ENCODE measurements around the gene UROC1.

GRCh38 chr3:126464997-126465396 lies 52.6 kb downstream of the UROC1 start:
- TF ChIP-seq MAFK (IDR thresholded peaks at IDR 0.05; ENCODE audit: low read depth, low read length) (no peak), CTCF (conservative IDR thresholded peaks at IDR 0.05; ENCODE audit: low read depth, low read length) (no peak), MXI1 (IDR thresholded peaks at IDR 0.05; ENCODE audit: borderline replicate concordance, low read depth, low read length) (no peak), BHLHE40 (IDR thresholded peaks at IDR 0.05; ENCODE audit: low read depth, low read length) (no peak), CHD1 (IDR thresholded peaks at IDR 0.05; ENCODE audit: low read depth, low read length) (no peak), CEBPB (IDR thresholded peaks at IDR 0.05; ENCODE audit: low read depth, low read length) (no peak), POLR2A (IDR thresholded peaks at IDR 0.05; ENCODE audit: low read depth, low read length) (no peak), FOS (IDR thresholded peaks at IDR 0.05; ENCODE audit: low read depth, low read length) (no peak)
- TF ChIP-seq, protein P1, sequence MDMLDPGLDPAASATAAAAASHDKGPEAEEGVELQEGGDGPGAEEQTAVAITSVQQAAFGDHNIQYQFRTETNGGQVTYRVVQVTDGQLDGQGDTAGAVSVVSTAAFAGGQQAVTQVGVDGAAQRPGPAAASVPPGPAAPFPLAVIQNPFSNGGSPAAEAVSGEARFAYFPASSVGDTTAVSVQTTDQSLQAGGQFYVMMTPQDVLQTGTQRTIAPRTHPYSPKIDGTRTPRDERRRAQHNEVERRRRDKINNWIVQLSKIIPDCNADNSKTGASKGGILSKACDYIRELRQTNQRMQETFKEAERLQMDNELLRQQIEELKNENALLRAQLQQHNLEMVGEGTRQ (IDR thresholded peaks at IDR 0.05; ENCODE audit: low read depth, low read length): no peak
